Measurements from ENCODE around the gene TSEN34.

DNA sequence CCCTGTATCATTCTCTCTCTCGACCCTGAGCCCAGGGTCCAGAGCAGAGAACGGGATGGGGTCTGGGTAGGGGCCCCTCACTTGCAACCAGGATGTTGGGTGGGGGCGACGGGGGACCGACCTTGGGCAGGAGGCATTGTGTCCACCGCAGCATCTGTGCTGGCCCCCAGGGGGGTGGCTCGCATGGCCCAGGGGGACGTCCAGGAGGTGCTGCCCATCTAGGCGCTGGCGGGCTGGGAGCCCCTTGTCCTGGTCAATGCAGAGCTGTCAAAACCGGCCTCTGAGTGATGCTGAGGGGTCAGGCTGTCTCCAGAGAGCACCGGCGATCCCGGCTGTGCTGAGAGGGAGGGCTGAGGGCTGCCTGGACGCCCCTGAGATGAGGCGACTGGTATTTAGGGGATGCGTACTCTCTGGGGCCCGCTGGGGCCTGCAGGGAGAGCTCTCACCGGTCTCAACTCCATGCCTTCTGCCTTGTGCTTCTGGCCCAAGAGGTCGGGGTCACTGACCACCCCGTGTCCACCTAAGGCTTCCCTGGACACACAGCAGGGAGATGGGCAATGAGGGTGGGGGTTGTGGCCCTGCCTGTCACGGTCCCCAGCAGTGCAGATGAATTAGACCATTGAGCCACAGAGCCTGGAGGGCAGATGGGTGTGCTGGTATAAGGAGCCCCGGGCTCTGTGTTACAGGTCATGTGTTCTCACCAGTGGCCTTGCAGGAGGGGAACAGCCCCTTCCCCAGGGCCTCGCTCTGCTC, 18.1 kb downstream of the TSEN34 start:
- TF ChIP-seq, protein P1, sequence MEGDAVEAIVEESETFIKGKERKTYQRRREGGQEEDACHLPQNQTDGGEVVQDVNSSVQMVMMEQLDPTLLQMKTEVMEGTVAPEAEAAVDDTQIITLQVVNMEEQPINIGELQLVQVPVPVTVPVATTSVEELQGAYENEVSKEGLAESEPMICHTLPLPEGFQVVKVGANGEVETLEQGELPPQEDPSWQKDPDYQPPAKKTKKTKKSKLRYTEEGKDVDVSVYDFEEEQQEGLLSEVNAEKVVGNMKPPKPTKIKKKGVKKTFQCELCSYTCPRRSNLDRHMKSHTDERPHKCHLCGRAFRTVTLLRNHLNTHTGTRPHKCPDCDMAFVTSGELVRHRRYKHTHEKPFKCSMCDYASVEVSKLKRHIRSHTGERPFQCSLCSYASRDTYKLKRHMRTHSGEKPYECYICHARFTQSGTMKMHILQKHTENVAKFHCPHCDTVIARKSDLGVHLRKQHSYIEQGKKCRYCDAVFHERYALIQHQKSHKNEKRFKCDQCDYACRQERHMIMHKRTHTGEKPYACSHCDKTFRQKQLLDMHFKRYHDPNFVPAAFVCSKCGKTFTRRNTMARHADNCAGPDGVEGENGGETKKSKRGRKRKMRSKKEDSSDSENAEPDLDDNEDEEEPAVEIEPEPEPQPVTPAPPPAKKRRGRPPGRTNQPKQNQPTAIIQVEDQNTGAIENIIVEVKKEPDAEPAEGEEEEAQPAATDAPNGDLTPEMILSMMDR (IDR thresholded peaks at IDR 0.05), result no peak
- TF ChIP-seq POLR2A (IDR thresholded peaks at IDR 0.05), result no peak
- TF ChIP-seq EP300 (IDR thresholded peaks at IDR 0.05), result no peak
- no peak for TF ChIP-seq POLR2AphosphoS5 (IDR thresholded peaks at IDR 0.05)

Data from upper lobe of left lung (tissue), 4 donors.